DND-41 (cell line): ENCODE data around the gene GADD45B.

ENCODE experiments used
- ATAC-seq: fragments of 200-7000 bp; cut with Tn5 transposase; 3 replicates; pipeline ENCODE4 v1.9.1; 2021; ENCODE audit warnings: low read depth; ENCODE audit not compliant: insufficient read depth
- DNase-seq: peaks from one replicate; pipeline ENCODE4 v3.0.0-alpha.2; 2020
- H2AFZ ChIP-seq: 2 replicates; pipeline ENCODE4 v1.6.0; 2012; ENCODE audit warnings: low read depth, low read length
- H3K27ac ChIP-seq: 2 replicates; pipeline ENCODE4 v1.5.1; 2012; ENCODE audit warnings: low read length, inconsistent platforms
- H3K27me3 ChIP-seq: fragments of 200-600 bp; sonication (generic); 2 replicates; pipeline ENCODE4 v1.6.0; 2012; ENCODE audit warnings: low read length, mild to moderate bottlenecking, inconsistent platforms; ENCODE audit not compliant: insufficient read depth, poor library complexity
- H3K36me3 ChIP-seq: 2 replicates; pipeline ENCODE4 v1.5.1; 2012; ENCODE audit warnings: low read length, inconsistent platforms; ENCODE audit not compliant: insufficient read depth
- H3K4me1 ChIP-seq: 2 replicates; pipeline ENCODE4 v1.5.1; 2012; ENCODE audit warnings: mild to moderate bottlenecking, low read length; ENCODE audit not compliant: insufficient read depth
- H3K4me2 ChIP-seq: 2 replicates; pipeline ENCODE4 v1.6.0; 2012; ENCODE audit warnings: mild to moderate bottlenecking, moderate library complexity, low read length, inconsistent platforms; ENCODE audit not compliant: insufficient read depth
- H3K4me3 ChIP-seq, 2 experiments: fragments of 200-600 bp in 1 of 2; shearing (Covaris generic) in 1 of 2; 2 replicates each; pipeline ENCODE4 v1.5.1; 2012 to 2016; ENCODE audit warnings: inconsistent platforms in 2 of 2, low read length in 2 of 2, mild to moderate bottlenecking in 2 of 2, low read depth in 1 of 2, moderate library complexity in 1 of 2
- H3K79me2 ChIP-seq: 2 replicates; pipeline ENCODE4 v1.6.0; 2012; ENCODE audit warnings: low read length, inconsistent platforms; ENCODE audit not compliant: insufficient read depth
- H3K9ac ChIP-seq: 2 replicates; pipeline ENCODE4 v1.6.0; 2012; ENCODE audit warnings: low read depth, mild to moderate bottlenecking, inconsistent platforms, low read length, moderate library complexity
- H3K9me3 ChIP-seq: 2 replicates; pipeline ENCODE4 v1.5.1; 2012; ENCODE audit warnings: low read length, moderate library complexity, mild to moderate bottlenecking, inconsistent platforms; ENCODE audit not compliant: insufficient read depth, severe bottlenecking
- H4K20me1 ChIP-seq: 2 replicates; pipeline ENCODE4 v1.6.0; 2012; ENCODE audit warnings: low read length; ENCODE audit not compliant: insufficient read depth
- CTCF ChIP-seq: IDR thresholded peaks from 2 replicates; pipeline ENCODE4 v1.5.1; 2012; ENCODE audit warnings: borderline replicate concordance, low read length, moderate library complexity, mild to moderate bottlenecking; ENCODE audit not compliant: poor library complexity, severe bottlenecking; ENCODE audit errors: extremely low read depth
- EZH2 ChIP-seq: IDR thresholded peaks from 3 replicates; pipeline ENCODE4 v1.6.1; 2012; ENCODE audit warnings: borderline replicate concordance, low read depth, mild to moderate bottlenecking, moderate library complexity, low read length, inconsistent platforms; ENCODE audit not compliant: severe bottlenecking

GADD45B gene

GRCh38 chr19:2485428-2485827, 9.5 kb downstream of the GADD45B start:
- H3K36me3 ChIP-seq = no peaks in the 10 kb centered on the region

GRCh38 chr19:2487090-2487489, 11.2 kb downstream of the GADD45B start:
- Histone ChIP-seq H3K9ac (no peak overlapping the region), H3K4me3 (no peak overlapping the region), H3K27me3 (no peaks in the 10 kb centered on the region), H2AFZ (no peak overlapping the region), H3K79me2 (no peaks in the 10 kb centered on the region), H3K4me2 (no peak overlapping the region), H3K4me1 (no peaks in the 10 kb centered on the region), H3K36me3 (no peaks in the 10 kb centered on the region), H4K20me1 (no peaks in the 10 kb centered on the region), H3K9me3 (no peaks in the 10 kb centered on the region), H3K27ac (no peak overlapping the region)
- ATAC-seq (no peak), DNase-seq (no peak)
- TF ChIP-seq EZH2 (no peak), CTCF (no peak)

More at GRCh38 chr19:2485428-2485827, 9.5 kb downstream of the GADD45B start:
- Histone ChIP-seq H4K20me1 (no peaks in the 10 kb centered on the region), H3K9ac (no peak overlapping the region), H3K4me3 (no peak overlapping the region), H3K4me1 (no peaks in the 10 kb centered on the region), H3K9me3 (no peaks in the 10 kb centered on the region), H2AFZ (no peak overlapping the region), H3K27ac (no peak overlapping the region), H3K79me2 (no peaks in the 10 kb centered on the region), H3K4me2 (no peak overlapping the region), H3K27me3 (no peaks in the 10 kb centered on the region)
- no peak for TF ChIP-seq EZH2
- no peak for TF ChIP-seq CTCF
- no peak for ATAC-seq
- no peak for DNase-seq

GRCh38 chr19:2487842-2488241, 11.9 kb downstream of the GADD45B start:
- H3K4me2 ChIP-seq = no peak overlapping the region

More at GRCh38 chr19:2487842-2488241, 11.9 kb downstream of the GADD45B start:
- H3K4me1 ChIP-seq = no peaks in the 10 kb centered on the region
- H2AFZ ChIP-seq = no peak overlapping the region
- no peaks in the 10 kb centered on the region for H3K79me2 ChIP-seq
- no peak for TF ChIP-seq CTCF
- TF ChIP-seq EZH2 = no peak
- no peak overlapping the region for H3K9ac ChIP-seq
- no peaks in the 10 kb centered on the region for H3K36me3 ChIP-seq
- ATAC-seq (no peak), DNase-seq (no peak)
- no peaks in the 10 kb centered on the region for H4K20me1 ChIP-seq
- H3K4me3 ChIP-seq = no peak overlapping the region
- H3K27ac ChIP-seq = no peak overlapping the region
- H3K9me3 ChIP-seq = no peaks in the 10 kb centered on the region
- H3K27me3 ChIP-seq = no peaks in the 10 kb centered on the region
